NK-92 (cell line): ENCODE data around the gene PSORS1C1.
A peak's percentile ranks its signal among the peaks of the same experiment; 100 is the strongest.
"Not testable (repeated sequence)": the region's sequence is repeated elsewhere in the genome, so short reads cannot be mapped to it uniquely, and the experiment has no call there.

Source experiments
- DNase-seq: peaks from one replicate; lab custom pipeline; 2025; ENCODE audit not compliant: unreplicated experiment; lab: John Stamatoyannopoulos, UW

PSORS1C1 gene

DNA sequence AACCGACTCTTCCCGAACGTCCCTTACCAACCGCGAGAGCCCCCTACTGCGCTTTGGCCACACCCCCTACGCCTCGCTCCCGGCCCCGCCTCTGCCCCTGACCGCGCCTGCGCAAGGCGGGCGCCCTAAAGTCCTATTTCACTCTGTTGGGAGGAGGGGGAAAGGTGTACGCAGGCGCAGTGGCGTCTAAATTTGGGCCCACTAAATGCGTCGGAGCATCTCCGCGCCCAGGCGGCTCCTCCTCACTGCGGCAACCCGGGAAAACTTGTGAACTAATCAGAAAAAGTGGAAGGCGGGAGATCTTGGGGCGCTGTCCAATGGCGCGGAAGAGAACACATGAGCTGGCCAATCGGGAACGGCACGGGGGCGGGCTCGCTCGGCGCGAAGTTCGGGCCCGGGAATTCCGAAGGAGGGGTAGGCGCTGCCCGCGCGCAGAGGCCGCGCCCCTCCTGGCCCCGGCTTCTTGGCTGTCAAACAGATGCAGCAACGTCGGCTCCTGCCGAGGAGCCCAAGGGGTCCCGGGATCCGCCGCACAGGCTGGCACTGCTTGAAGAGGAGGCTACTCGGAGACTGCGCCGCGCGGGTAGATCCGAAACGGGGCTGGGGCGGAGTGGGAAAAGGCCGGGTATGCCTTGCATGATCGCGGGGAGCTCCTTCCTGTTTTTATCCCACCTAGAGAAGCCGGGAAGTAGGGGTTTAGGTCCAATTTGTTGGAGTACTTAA is 43.7 kb downstream of the PSORS1C1 start, which contains the start of gene TCF19:
TSS of gene TCF19 (plus strand) at position 450 of the 723 bp plus-strand sequence. CDS start 881 bp downstream, outside the sequence.
- peak; percentile 92 for DNase-seq

DNA sequence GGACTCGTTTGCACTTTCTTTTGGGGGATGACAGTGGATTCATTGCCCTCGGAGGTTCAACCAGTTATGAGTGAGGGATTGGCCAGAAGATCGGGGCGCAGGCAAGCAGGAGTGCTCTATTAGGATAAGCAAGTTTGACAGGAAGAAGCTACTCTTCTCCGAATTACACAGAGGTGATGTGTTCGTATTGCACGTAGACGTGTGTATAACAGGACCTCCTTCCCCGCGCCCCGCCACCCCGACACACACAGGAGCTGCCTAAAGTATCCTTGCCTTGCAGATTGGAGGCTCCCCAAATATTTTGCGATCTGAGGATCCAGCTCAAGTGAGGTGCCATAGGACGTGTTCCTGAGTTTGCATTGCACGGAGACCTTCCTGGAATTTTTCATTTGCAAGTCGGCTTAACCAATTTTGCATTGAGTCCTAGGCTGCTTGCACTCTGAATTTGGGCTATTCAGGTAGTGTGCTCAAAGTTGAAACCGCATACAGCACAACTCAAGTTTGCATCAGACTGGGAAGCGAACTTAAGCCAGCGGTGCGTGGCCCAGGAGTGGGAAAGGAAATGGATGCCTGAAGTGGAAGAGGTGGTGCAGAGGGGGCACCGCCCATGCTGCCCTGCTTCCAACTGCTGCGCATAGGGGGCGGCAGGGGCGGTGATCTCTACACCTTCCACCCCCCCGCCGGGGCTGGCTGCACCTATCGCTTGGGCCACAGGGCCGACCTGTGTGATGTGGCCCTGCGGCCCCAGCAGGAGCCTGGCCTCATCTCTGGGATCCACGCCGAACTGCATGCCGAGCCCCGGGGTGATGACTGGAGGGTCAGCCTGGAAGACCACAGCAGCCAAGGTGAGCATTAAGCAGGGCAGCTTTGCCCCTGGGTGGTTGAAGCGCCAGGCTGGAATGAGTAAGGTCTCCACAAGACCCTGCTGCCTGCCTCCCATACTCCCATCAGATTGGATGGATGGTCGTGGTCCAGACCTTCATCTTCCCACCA is 44.6 kb downstream of the PSORS1C1 start:
- DNase-seq: no peak

DNA sequence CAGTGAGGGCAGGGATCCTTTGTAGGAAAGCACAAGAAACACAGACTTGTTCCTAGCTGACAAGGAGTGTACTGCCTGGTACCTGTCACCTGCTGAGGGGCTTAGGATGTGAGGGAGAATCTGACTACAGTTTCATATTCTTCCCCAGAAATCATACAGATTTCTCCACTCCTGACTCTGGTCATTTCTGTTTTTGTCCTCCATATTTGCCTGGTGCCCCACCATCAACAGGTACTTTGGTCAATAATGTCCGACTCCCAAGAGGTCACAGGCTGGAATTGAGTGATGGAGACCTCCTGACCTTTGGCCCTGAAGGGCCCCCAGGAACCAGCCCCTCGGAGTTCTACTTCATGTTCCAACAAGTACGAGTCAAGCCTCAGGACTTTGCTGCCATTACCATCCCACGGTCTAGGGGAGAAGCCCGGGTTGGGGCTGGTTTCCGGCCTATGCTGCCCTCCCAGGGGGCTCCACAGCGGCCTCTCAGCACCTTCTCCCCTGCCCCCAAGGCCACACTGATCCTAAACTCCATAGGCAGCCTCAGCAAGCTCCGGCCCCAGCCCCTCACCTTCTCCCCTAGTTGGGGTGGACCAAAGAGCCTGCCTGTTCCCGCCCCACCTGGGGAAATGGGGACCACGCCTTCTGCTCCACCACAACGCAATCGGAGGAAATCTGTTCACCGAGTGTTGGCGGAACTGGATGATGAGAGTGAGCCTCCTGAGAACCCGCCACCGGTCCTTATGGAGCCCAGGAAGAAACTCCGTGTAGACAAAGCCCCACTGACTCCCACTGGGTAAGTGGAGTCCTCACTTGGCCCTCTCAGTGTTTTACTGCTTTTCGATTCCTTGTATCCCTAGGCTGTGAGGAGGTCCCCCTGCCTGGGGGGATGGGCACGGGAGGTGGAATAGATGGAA is 46.9 kb downstream of the PSORS1C1 start:
- DNase-seq: no peak

- no peak for DNase-seq
Observed at GRCh38 chr6:31162463-31163165, 48.0 kb downstream of the PSORS1C1 start.

DNA sequence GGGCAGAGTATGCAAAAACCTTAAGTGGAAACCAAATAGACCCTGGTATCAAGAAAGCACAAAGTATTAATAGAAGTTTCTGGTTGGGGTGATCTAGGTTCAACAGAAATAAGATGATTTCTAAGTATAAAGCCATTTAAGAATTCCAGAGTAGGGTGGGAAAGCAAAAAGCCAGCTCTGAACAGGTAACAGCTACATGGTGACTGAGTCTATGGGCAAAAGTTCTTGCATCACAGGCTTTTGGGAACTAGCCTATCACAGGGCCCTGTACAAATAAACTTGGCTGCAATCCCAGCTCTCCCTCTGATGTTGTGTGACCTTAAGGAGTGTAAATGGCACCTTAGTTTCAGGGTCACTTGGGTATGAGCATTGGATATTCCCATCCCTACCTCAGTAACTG is 49.3 kb downstream of the PSORS1C1 start:
- DNase-seq: no peak

- not testable (repeated sequence) for DNase-seq
Observed at GRCh38 chr6:31164475-31165063, 50.0 kb downstream of the PSORS1C1 start.

- not testable (repeated sequence) for DNase-seq
Observed at GRCh38 chr6:31165064-31165832, 50.6 kb downstream of the PSORS1C1 start.

- DNase-seq: no peak
Observed at GRCh38 chr6:31165986-31166385, 51.4 kb downstream of the PSORS1C1 start.

DNA sequence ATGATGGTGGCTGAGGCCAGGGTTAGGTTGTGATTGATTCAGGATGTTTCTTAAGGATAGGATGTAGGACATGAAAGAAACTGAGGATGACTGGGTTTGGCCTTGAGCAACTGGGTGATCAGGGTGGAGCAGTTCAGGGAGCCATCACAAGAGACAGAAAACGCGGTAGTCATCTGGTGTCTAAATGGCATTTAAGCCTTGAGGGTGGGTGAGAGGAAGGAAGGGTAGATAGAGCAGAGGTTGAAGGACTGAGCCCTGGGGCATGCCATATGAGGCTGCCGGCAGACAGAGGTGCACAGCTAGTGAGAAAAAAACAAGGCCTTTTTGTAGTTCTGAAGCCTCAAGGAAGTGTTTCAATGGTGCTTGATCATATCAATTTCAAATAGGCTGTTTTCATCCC is 54.0 kb downstream of the PSORS1C1 start:
- no peak for DNase-seq

DNA sequence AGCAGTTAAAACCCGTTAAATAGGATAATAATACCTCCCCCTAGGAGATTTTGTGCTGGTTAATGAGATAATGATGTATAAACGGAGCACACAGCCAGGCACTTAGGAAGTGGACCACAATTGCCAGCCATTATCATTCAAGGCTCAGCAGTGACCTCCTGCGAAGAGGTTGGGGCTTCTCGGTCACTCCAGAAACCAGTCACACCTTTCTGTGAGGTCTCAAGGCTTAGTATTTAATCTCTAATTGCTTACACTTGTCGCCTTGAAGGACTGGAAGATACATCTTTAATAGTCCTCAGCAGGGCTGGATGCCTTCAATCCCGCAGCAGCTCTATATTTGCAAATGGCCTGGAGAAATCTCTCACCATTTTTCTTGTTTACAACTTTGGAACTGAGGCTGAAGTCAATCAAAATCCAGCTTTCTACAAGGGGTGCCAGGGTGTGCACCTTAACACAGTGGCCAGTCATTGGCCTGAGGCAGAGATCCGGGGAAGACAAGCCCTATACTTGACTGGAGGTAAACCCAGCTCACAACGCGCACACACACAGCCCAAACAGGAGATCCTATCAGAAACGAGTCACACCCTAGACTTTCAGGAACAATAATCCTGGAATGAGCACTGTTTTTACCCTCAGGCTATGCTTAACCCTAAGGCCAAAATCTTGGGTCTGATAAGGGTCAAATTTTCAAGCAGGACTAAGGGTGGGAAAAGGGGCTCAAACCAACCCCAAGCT is 54.7 kb downstream of the PSORS1C1 start:
- DNase-seq: no peak

- not testable (repeated sequence) for DNase-seq
Observed at GRCh38 chr6:31169858-31170599, 55.4 kb downstream of the PSORS1C1 start.

DNA sequence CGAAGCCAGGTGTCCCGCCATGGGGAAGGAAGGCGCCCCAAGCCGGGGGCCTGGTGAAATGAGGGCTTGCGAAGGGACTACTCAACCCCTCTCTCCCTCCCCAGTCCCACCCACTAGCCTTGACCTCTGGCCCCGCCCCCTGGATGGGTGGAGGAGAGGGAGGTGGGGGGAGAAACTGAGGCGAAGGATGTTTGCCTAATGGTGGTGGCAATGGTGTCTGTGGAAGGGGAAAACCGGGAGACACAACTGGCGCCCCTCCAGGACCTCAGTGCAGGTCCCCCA is 55.9 kb downstream of the PSORS1C1 start, which contains the start of gene POU5F1:
TSS of gene POU5F1 (minus strand) at position 83 of the 282 bp plus-strand sequence. CDS start at position 21, 62 bp downstream.
- no peak for DNase-seq

DNA sequence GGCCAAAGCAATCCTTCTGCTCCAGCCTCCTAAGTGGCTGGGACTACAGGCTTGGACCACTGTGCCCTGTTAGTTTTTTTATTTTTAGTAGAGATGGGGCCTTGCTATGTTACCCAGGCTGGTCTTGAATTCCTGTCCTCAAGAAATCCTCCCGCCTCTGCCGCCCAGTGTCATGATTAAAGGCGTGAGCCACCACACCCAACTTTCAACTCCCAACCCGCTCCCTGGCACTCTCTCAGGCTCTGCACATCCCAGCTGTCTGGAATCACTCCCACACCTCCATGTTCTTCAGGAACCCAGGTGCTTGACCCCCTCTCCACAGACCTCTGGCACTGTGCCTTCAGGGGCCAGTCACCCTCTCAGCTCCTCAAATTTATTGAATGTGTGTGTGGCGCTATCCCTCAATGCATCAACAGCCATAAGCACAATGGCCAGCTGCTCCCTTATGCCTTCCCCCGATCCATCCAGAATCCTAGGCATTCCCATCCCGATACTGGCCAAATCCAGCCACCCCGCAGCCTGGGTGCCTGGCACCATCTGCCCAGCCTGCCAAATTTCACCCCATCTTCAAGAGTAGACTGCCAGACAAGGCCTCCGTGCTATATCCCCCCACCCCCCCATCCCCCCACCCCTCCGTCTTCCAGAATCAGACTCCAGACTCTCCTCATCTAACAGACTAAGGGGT is 56.5 kb downstream of the PSORS1C1 start:
- DNase-seq: no peak

DNA sequence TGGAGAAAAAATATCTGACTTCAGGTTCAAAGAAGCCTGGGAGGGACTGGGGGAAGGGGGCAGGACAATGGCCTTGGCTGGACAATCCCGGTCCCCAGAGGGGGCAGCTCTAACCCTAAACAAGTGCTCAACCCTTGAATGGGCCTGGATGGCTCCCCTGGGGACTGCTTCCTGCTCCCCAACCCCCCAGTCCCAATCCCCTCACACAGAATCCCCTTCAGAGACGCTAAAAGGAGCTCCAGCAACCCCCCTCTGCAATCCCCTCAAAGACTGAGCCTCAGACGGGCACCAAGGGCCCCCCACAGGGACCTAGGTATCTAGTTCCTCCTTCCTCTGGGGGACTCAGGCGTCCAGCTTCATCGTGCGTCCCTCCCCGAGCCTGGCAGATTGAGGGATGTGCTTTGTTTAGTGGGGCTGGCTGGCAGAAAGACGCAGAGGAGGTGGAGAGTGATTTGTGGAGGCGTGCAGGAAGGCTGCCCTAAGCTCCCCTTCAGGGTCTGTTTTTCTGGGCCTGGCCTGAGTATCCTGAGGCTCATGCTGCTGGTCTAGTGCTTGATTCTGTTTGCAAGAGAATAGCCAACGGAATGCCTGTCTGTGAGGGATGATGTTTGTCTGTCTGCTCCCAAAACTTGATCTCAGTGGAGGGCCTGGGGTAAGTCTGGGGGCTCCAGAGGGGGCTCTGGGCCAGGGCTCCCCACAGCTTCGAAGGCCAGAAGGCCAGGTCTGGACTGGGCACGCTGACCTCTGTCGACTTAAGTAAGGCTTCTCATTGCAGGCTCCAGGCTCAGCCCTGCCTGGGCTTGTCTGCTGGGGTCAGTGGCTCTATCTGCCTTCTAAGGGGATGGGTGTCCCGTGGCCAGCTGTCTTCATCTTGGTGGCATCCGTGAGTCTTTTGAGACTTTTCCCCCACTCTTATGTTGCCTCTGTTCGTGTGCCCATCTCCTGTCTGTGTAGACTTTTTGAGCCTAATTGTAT is 57.6 kb downstream of the PSORS1C1 start:
- DNase-seq: no peak

GRCh38 chr6:31172973-31173384 is 58.4 kb downstream of the PSORS1C1 start:
- DNase-seq: no peak

- DNase-seq: no peak
Observed at GRCh38 chr6:31173406-31173805, 58.8 kb downstream of the PSORS1C1 start.
